Activated naive CD8-positive, alpha-beta T cell treated with anti-CD3 and anti-CD28 coated beads for 36 hours (primary cell): ENCODE results near the gene RNF41. TPM values are rescaled to one million over a fixed set of nuclear protein-coding genes. Genes with fewer than 3 reads are reported as not detected.
A peak's percentile ranks its signal among the peaks of the same experiment; 100 is the strongest.

Experiments
- DNase-seq: peaks from one replicate; pipeline ENCODE4 v3.0.0; 2021
- H3K27ac Mint-ChIP-seq: one replicate; pipeline ENCODE4 v1.8.0; 2022; ENCODE audit warnings: mild to moderate bottlenecking, moderate library complexity, mixed read lengths
- H3K27me3 Mint-ChIP-seq: one replicate; pipeline ENCODE4 v1.8.0; 2022; ENCODE audit warnings: mild to moderate bottlenecking, mixed read lengths
- H3K36me3 Mint-ChIP-seq: one replicate; pipeline ENCODE4 v1.8.0; 2021; ENCODE audit warnings: mild to moderate bottlenecking, mixed read lengths
- H3K4me1 Mint-ChIP-seq: one replicate; pipeline ENCODE4 v1.8.0; 2021; ENCODE audit warnings: mixed read lengths
- H3K4me3 Mint-ChIP-seq: one replicate; pipeline ENCODE4 v1.8.0; 2022; ENCODE audit warnings: mild to moderate bottlenecking, moderate library complexity, mixed read lengths
- H3K9me3 Mint-ChIP-seq: one replicate; pipeline ENCODE4 v1.8.0; 2022; ENCODE audit warnings: mixed read lengths
- total RNA-seq, 2 experiments: library from RNA; stranded (reverse); gene quantifications; one replicate each; pipeline ENCODE4 v1.2.3, GENCODE V29; 2021

Gene RNF41
- total RNA-seq, 2 experiments from 2014 or later, result 26.4 to 31.2 TPM

GRCh38 chr12:56230432-56231183, 8.9 kb upstream of the RNF41 start:
- Mint-ChIP-seq H3K4me1 (peaks cover 1% of the 10 kb centered on the region), H3K9me3 (no peaks in the 10 kb centered on the region), H3K27ac (no peak overlapping the region), H3K36me3 (peaks cover 7% of the 10 kb centered on the region), H3K4me3 (no peak overlapping the region), H3K27me3 (no peaks in the 10 kb centered on the region)
- no peak for DNase-seq

DNA sequence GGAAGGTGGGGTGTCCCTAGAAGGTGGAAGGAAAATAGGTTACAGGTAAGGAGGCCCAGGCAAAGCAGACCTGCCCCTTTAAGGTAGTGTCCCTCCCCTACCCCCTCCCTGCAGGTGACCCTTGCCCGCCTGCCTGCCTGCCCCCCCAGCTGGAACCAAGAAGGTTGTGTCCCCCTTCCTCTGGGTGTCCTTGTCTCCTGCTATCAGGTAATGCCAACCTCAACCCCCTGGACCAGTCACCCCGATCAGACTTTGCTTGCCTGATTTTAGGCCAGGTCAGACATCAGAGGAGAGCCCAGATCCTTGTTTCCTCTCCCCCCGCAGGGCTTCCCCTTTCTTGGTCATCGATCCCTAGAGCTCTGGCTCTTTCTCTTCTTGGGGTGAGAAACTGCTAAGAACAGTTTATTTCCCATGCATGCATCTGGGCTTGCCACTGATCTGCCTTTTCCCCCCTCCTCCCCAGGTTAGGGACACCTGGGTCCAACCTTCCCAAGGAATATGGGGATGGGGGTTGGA, 8.3 kb upstream of the RNF41 start, which contains the start of gene SLC39A5:
SLC39A5 (plus strand) TSS at position 136 of the 516 bp plus-strand sequence. CDS start 1,224 bp downstream, outside the sequence.
- peaks cover 14% of the 10 kb centered on the region for H3K36me3 Mint-ChIP-seq
- no peak within 1 kb of the TSS for H3K27ac Mint-ChIP-seq
- H3K4me1 Mint-ChIP-seq, result peaks cover 7% of the 10 kb centered on the region
- H3K9me3 Mint-ChIP-seq, result no peaks in the 10 kb centered on the region
- no peak within 1 kb of the TSS for H3K4me3 Mint-ChIP-seq
- no peaks in the 10 kb centered on the region for H3K27me3 Mint-ChIP-seq
- no peak for DNase-seq

DNA sequence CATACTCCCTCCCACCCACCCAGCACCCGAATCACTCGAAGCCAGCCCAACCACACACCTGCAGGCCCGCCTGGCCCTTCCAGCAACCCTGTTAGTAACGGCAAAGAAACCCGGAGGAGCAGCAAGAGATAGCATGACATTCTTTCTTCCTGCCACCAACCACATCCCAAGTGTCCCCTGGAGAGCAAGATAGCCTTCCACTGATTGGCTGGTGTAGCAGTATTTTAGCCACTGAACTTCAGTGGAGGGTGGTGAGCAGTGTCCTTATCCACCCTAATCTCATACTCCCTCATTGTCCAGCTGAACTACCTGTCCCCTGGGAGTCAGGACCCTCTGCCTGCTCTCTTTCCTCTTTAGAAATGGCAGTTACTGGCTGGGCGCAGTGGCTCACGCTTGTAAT, 7.4 kb upstream of the RNF41 start:
- H3K4me3 Mint-ChIP-seq, result no peak overlapping the region
- H3K4me1 Mint-ChIP-seq, result peaks cover 9% of the 10 kb centered on the region
- peaks cover 15% of the 10 kb centered on the region for H3K36me3 Mint-ChIP-seq
- no peaks in the 10 kb centered on the region for H3K27me3 Mint-ChIP-seq
- no peak for DNase-seq
- H3K9me3 Mint-ChIP-seq, result no peaks in the 10 kb centered on the region
- no peak overlapping the region for H3K27ac Mint-ChIP-seq

DNA sequence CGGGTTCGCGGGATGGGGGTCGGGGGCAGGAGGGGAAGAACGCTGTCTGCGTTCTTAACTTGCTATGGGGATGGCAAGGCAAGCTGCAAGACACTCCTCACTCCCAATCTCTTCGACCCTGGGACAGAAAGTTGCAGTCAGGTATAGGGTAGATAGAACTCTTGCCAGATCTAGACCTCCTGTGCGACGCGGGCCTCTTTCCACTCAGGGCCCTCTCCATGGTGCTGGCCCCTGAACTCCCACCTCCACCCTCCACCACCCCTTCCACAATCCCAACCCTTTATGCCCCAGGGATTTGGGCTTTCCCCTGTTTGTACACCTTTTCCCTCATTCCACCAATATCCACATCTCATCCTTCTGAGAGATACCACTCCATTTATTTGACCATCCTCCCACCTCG, 3.2 kb upstream of the RNF41 start:
- H3K9me3 Mint-ChIP-seq, result no peaks in the 10 kb centered on the region
- H3K4me3 Mint-ChIP-seq, result peak overlapping the region; percentile 100
- peak overlapping the region; percentile 86 for H3K27ac Mint-ChIP-seq
- H3K4me1 Mint-ChIP-seq, result peaks cover 28% of the 10 kb centered on the region
- H3K36me3 Mint-ChIP-seq, result peaks cover 15% of the 10 kb centered on the region
- DNase-seq, result no peak
- no peaks in the 10 kb centered on the region for H3K27me3 Mint-ChIP-seq

GRCh38 chr12:56224102-56224701, 2.5 kb upstream of the RNF41 start, which contains the start of gene NABP2:
TSS of gene NABP2 (plus strand) at chr12:56224342. CDS start at chr12:56224857, 515 bp downstream.
- DNase-seq, result peak; percentile 97
- H3K4me1 Mint-ChIP-seq, result peaks cover 30% of the 10 kb centered on the region

DNA sequence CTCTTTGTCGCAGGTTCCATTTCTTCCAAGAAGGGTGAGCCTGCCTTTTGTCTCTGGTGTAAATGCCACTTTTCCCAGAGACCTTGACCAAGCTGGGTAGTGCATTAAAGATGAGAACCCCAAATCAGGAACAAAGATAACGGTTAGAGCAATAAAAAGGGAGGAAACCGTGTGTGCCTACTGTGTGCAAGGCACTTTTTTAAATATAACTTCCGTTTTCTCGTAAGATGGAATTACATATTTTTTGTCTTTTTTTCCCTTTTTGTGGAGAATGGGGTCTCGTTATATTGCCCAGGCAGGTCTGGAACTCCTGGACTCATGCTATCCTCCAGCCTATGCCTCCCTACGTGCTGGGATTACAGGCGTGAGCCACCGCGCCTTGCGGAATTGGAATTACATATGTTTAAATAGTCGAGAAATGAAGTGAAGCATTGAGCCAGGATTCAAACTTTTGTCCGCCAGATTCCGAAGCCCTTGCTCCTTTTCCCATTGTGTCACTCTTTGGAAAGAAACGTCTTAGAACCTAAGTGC, 1.9 kb upstream of the RNF41 start:
- Mint-ChIP-seq H3K9me3 (no peaks in the 10 kb centered on the region), H3K4me3 (peak overlapping the region; percentile 100), H3K36me3 (peaks cover 13% of the 10 kb centered on the region), H3K27me3 (no peaks in the 10 kb centered on the region), H3K27ac (peak overlapping the region; percentile 84), H3K4me1 (peaks cover 30% of the 10 kb centered on the region)
- no peak for DNase-seq

More at GRCh38 chr12:56224102-56224701, 2.5 kb upstream of the RNF41 start, which contains the start of gene NABP2:
- Mint-ChIP-seq H3K27me3 (no peaks in the 10 kb centered on the region), H3K36me3 (peaks cover 15% of the 10 kb centered on the region), H3K27ac (peak within 1 kb of the TSS; percentile 86), H3K9me3 (no peaks in the 10 kb centered on the region), H3K4me3 (peak within 1 kb of the TSS; percentile 100)

GRCh38 chr12:56222531-56222895, 791 bp upstream of the RNF41 start:
- Mint-ChIP-seq H3K27me3 (no peaks in the 10 kb centered on the region), H3K4me3 (peak overlapping the region; percentile 100), H3K4me1 (peaks cover 30% of the 10 kb centered on the region)

DNA sequence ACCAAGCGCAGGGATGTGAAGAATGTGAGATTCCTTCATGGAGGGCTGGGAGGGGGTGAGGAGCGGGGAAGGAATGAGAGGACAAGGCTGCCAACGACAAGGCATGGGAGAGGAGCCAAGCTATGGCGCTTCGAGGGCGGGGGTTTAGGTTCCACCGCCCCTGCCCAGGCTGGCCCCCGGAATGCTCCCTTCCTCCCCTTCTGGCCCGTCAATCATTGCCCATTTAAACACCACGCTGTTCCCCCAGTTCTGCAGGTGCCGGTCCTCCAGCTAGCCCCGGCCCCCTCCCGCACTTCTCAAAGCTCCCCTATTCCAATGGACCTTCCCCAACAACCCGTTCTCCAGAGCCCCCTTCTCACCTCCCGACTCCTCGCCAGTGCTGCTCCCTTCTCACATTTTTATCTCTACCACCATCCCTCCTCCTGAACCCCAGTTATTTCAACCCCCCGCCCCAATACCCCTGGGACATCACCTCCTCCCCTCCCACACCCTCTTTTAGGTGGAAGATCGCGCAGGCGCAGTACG, 428 bp downstream of the RNF41 start:
- peak overlapping the region; percentile 100 for H3K4me3 Mint-ChIP-seq
- H3K4me1 Mint-ChIP-seq, result peaks cover 30% of the 10 kb centered on the region
- DNase-seq, result no peak
- H3K27me3 Mint-ChIP-seq, result no peaks in the 10 kb centered on the region
- H3K27ac Mint-ChIP-seq, result peak overlapping the region; percentile 95
- peaks cover 17% of the 10 kb centered on the region for H3K36me3 Mint-ChIP-seq
- H3K9me3 Mint-ChIP-seq, result no peaks in the 10 kb centered on the region

More at GRCh38 chr12:56222531-56222895, 791 bp upstream of the RNF41 start:
- DNase-seq, result no peak
- Mint-ChIP-seq H3K27ac (peak overlapping the region; percentile 95), H3K9me3 (no peaks in the 10 kb centered on the region), H3K36me3 (peaks cover 13% of the 10 kb centered on the region)

- no peak for DNase-seq
- H3K27me3 Mint-ChIP-seq, result no peaks in the 10 kb centered on the region
- H3K36me3 Mint-ChIP-seq, result peaks cover 14% of the 10 kb centered on the region
- no peaks in the 10 kb centered on the region for H3K9me3 Mint-ChIP-seq
- H3K27ac Mint-ChIP-seq, result peak overlapping the region; percentile 95
- H3K4me3 Mint-ChIP-seq, result peak overlapping the region; percentile 100
- H3K4me1 Mint-ChIP-seq, result peaks cover 30% of the 10 kb centered on the region
These were observed 1.0 kb downstream of the RNF41 start for GRCh38 chr12:56220611-56221231.

DNA sequence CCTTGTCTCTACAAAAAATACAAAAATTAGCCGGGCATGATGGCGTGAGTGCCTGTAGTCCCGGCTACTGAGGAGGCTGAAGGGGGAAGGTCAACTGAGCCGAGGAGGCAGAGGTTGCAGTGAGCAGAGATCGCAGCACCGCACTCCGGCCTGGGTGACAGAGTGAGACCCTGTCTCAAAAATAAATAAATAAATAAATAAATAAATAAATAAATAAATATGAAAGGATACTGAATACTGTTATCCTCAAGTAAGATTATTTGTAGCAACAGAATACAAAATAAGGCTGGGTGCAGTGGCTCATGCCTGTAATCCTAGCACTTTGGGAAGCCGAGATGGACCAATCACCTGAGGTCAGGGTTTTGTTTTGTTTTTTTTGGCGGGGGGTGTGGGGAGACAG, 1.9 kb downstream of the RNF41 start:
- Mint-ChIP-seq H3K9me3 (no peaks in the 10 kb centered on the region), H3K27ac (no peak overlapping the region), H3K4me3 (no peak overlapping the region)

GRCh38 chr12:56216461-56216860, 5.3 kb downstream of the RNF41 start:
- Mint-ChIP-seq H3K27me3 (no peaks in the 10 kb centered on the region), H3K36me3 (peaks cover 13% of the 10 kb centered on the region), H3K4me1 (peaks cover 9% of the 10 kb centered on the region), H3K9me3 (no peaks in the 10 kb centered on the region), H3K27ac (no peak overlapping the region), H3K4me3 (no peak overlapping the region)
- no peak for DNase-seq

More for the DNA sequence above, 1.9 kb downstream of the RNF41 start:
- Mint-ChIP-seq H3K27me3 (no peaks in the 10 kb centered on the region), H3K36me3 (peaks cover 9% of the 10 kb centered on the region), H3K4me1 (peaks cover 22% of the 10 kb centered on the region)
- no peak for DNase-seq

DNA sequence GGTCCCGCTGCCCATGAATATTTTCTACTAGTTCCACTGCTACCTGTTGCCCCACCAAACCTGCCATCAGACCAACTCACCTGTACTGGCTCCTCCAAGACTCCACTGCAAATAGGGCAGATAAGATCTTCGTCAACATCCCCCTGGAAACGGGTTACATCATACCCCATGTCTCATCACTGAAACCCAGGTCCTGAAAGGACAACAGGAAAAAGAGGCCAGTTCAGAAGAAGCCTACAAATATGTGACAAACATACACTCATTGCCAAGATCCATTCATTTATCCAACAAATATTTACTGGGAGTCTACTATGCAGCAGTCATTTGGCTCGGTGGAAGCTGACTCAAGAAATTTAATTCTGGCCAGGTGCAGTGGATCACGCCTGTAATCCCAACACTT, 7.8 kb downstream of the RNF41 start:
- no peaks in the 10 kb centered on the region for H3K4me1 Mint-ChIP-seq
- H3K36me3 Mint-ChIP-seq, result peaks cover 16% of the 10 kb centered on the region
- no peak overlapping the region for H3K27ac Mint-ChIP-seq

DNA sequence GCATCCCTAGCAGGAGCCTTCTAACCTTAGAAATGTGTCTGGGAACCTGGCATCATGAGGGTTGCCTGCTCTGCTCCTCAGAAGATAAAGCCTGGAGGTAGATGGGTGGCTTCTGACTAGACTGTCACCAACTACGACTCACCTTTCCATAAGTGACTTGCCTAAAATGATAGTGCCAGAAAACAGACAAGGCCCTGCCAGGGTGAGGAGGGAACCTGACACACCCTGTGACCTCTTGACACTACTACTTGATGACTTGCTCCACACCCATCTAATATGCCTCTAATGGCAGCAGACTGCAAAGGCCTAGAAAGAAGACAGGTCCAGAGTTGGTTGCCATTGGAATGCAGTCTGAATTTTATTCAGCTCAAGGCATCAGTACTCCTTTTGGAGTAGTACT, 9.4 kb downstream of the RNF41 start:
- DNase-seq, result no peak
- no peak overlapping the region for H3K27ac Mint-ChIP-seq
- H3K36me3 Mint-ChIP-seq, result peaks cover 16% of the 10 kb centered on the region
- no peaks in the 10 kb centered on the region for H3K4me1 Mint-ChIP-seq
- H3K4me3 Mint-ChIP-seq, result no peak overlapping the region
- no peaks in the 10 kb centered on the region for H3K9me3 Mint-ChIP-seq
- H3K27me3 Mint-ChIP-seq, result no peaks in the 10 kb centered on the region

More for the DNA sequence above, 7.8 kb downstream of the RNF41 start:
- Mint-ChIP-seq H3K9me3 (no peaks in the 10 kb centered on the region), H3K27me3 (no peaks in the 10 kb centered on the region), H3K4me3 (no peak overlapping the region)
- no peak for DNase-seq

DNA sequence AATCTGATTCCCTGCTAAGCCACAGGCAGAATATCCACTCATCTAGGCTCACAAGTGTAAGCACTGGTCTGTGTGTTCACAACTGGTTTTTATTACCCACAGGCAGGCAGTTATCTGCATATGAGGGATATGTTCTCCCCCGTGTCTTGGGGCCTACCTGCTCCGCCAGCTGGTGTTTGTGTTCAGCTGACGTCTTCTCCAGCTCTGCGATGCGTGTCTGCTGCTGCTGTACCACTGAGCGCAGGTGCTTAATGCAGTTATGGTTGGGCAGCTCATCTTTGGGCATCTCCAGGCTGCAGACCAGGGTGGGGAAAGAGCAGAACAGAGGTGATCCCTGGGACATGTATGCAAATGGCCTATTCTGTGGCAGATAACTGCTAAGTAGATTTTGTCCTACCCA, 13.7 kb downstream of the RNF41 start:
- Mint-ChIP-seq H3K36me3 (peaks cover 10% of the 10 kb centered on the region), H3K4me3 (no peak overlapping the region), H3K27ac (no peak overlapping the region), H3K27me3 (no peaks in the 10 kb centered on the region), H3K9me3 (no peaks in the 10 kb centered on the region), H3K4me1 (no peaks in the 10 kb centered on the region)
- no peak for DNase-seq
